Measurements from ENCODE around the gene BANP.

Gene BANP

DNA sequence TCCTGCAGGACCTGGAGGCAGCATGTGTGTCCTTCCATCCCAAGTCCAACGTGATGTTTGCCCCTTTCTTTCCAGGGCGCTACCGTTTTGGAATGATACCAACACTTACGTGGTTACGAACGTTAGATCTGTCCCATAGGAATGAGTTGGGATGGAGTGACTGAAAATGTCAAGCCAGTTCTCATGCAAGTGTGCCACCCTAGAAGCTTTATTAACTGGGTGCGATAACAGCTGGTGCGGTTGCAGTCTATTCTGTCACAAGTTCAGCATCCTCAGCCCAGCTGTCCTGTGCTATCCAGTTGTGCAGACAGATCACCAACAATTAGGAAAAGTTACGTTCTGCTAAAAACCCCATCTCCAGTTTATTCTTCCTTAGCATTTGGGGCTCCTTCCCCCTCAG lies 52.5 kb downstream of the BANP start:
- TF ChIP-seq CTCF (IDR thresholded peaks at IDR 0.05; ENCODE audit: low read depth, low read length, missing control alignments), result no peak
- Histone ChIP-seq H3K4me3 (ENCODE audit: low read depth, low read length) (no peak overlapping the region), H3K36me3 (replicated peaks) (peaks cover 4% of the 10 kb centered on the region), H3K27me3 (replicated peaks) (no peaks in the 10 kb centered on the region), H3K27ac (no peak overlapping the region)
- DNase-seq, result no peak
- in situ Hi-C loops (cut with HindIII; ENCODE audit: low pct_ligation_motif_present, low sequenced_read_pairs), result no loop called here

DNA sequence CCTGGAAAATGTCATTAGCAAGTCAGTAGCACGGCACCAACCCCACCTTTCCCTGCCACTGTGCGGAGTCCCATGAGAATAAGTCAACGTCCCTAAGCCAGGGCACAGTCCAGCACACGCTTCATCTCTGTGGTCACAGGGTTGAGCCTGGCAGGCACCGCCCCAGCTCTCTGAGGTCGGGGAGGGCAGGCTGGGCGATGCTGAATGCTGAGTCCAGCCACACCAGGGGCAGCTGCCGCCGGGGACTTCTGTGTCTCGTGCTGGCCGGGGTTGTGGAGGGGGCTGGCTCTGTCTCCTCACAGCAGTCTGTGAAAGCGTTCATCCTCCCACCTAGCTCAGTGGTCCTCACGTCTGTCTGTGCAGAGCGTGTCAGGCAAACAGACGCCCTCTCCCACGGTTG lies 53.2 kb downstream of the BANP start:
- TF ChIP-seq CTCF (IDR thresholded peaks at IDR 0.05; ENCODE audit: low read depth, low read length, missing control alignments), result no peak
- Histone ChIP-seq H3K27me3 (replicated peaks) (no peaks in the 10 kb centered on the region), H3K27ac (no peak overlapping the region), H3K4me3 (ENCODE audit: low read depth, low read length) (no peak overlapping the region), H3K36me3 (replicated peaks) (peaks cover 4% of the 10 kb centered on the region)
- DNase-seq, result no peak
- in situ Hi-C loops (cut with HindIII; ENCODE audit: low pct_ligation_motif_present, low sequenced_read_pairs), result no loop called here

DNA sequence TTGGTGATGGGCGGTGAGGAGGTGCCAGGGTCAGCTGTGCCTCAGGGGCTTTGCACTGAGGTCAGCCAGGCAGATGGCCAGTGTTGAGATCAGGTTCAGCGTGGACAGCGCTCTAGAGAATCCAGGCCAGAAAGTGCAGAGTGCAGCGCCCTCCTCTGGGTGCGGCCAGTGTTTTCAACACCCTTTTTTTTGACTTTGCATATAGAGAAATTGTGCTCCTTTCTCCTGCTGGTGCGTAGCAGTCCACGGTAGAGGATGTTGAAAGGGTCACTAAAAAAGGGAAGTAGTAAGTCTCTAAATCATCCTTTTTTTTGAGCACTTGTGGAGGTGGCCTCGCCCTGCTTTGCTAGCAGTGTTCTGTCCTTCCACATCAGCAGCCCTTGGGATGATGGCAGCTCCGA lies 53.9 kb downstream of the BANP start:
- peaks cover 4% of the 10 kb centered on the region for H3K36me3 ChIP-seq (replicated peaks)
- peak; percentile 52 for TF ChIP-seq CTCF (IDR thresholded peaks at IDR 0.05; ENCODE audit: low read depth, low read length, missing control alignments)
- in situ Hi-C loops (cut with HindIII; ENCODE audit: low pct_ligation_motif_present, low sequenced_read_pairs), result no loop called here
- no peak overlapping the region for H3K4me3 ChIP-seq (ENCODE audit: low read depth, low read length)
- H3K27ac ChIP-seq, result no peak overlapping the region
- no peaks in the 10 kb centered on the region for H3K27me3 ChIP-seq (replicated peaks)
- no peak for DNase-seq

DNA sequence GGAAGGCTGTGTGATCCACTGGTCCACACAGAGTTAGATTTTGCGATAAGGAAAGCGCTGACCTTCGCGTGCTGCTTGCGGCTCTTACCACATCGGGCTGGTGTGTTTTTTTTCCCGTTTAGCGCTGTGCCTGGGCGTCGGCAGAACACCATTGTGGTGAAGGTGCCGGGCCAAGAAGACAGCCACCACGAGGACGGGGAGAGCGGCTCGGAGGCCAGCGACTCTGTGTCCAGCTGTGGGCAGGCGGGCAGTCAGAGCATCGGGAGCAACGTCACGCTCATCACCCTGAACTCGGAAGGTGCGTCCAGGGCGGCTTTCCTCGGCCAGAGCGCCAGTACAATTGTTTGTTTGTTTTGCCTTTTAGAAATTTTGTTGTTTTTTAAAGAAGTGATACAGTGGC lies 54.7 kb downstream of the BANP start:
- H3K4me3 ChIP-seq (ENCODE audit: low read depth, low read length), result no peak overlapping the region
- in situ Hi-C loops (cut with HindIII; ENCODE audit: low pct_ligation_motif_present, low sequenced_read_pairs), result no loop called here
- TF ChIP-seq CTCF (IDR thresholded peaks at IDR 0.05; ENCODE audit: low read depth, low read length, missing control alignments), result no peak
- peaks cover 4% of the 10 kb centered on the region for H3K36me3 ChIP-seq (replicated peaks)
- no peak overlapping the region for H3K27ac ChIP-seq
- no peak for DNase-seq
- H3K27me3 ChIP-seq (replicated peaks), result no peaks in the 10 kb centered on the region

- no peak for DNase-seq
- Histone ChIP-seq H3K27me3 (replicated peaks) (no peaks in the 10 kb centered on the region), H3K27ac (no peak overlapping the region), H3K36me3 (replicated peaks) (peaks cover 4% of the 10 kb centered on the region), H3K4me3 (ENCODE audit: low read depth, low read length) (no peak overlapping the region)
- no peak for TF ChIP-seq CTCF (IDR thresholded peaks at IDR 0.05; ENCODE audit: low read depth, low read length, missing control alignments)
- in situ Hi-C loops (cut with HindIII; ENCODE audit: low pct_ligation_motif_present, low sequenced_read_pairs), result no loop called here
These were observed 56.1 kb downstream of the BANP start for GRCh38 chr16:88007321-88007731.

DNA sequence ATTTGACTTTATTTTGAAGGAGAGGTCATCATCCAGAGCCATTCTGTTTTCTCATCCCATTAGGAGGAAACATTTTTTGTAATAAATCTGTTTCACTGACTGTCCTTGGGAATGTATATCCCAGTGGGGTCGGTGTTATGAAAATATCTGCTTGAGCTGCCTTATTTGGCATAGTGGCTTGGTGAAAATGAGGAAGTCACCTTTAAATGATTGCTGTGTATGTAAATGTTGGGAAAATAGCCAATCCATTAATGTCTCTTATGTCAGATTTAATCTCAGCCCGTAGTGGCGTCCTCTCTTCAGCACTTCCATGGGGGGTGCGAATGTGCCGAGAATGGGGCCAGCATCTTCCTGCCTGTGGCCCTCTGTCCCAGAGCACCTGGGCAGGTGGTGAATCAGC lies 57.6 kb downstream of the BANP start:
- Histone ChIP-seq H3K27me3 (replicated peaks) (no peaks in the 10 kb centered on the region), H3K36me3 (replicated peaks) (peaks cover 4% of the 10 kb centered on the region), H3K4me3 (ENCODE audit: low read depth, low read length) (no peak overlapping the region), H3K27ac (no peak overlapping the region)
- no peak for DNase-seq
- in situ Hi-C loops (cut with HindIII; ENCODE audit: low pct_ligation_motif_present, low sequenced_read_pairs), result no loop called here
- no peak for TF ChIP-seq CTCF (IDR thresholded peaks at IDR 0.05; ENCODE audit: low read depth, low read length, missing control alignments)
